ENCODE results near the gene CLIP4.
"Not testable (repeated sequence)": the region's sequence is repeated elsewhere in the genome, so short reads cannot be mapped to it uniquely, and the experiment has no call there.

CLIP4 gene

DNA sequence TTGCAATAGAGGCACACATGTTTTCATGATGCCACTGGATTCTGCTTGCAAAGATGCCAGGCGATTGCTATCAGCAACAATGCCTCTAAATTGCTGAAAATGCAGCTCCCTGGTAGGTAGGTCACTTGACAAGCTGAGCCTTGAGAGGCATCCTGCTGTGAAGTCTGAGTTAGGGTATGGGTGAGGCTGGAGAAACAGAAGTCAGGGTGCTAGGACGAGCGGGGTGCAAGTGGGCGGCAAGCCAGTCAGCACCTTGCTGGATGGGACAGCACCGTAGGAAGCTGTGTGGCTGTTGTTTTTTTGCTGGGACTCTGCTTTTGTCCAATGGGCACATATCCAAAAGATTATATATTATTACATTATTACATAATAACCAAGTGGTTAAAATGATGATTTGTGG is 10.5 kb upstream of the CLIP4 start:
- DNase-seq (ENCODE audit: low read depth in 2 of 2), result no peak

DNA sequence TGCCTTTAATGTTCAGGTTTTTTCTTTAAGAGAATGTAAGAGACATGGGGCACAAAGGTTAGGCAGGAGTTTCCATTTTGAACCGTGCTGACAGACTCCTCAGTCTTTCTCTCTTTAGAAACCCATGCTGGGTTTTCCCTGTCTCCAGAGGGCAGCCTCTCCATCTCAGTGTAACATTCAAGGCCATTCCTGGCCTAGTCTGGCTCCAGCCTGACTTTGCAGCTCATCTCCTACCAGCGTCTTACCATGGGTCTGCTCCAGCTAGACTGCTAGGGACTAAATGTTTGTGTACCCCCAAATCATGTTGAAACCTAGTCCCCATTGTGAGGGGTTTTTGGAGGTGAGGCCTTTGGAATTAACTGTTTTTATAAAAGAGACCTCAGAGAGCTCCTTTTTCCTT is 9.8 kb upstream of the CLIP4 start:
- no peak for DNase-seq (ENCODE audit: low read depth in 2 of 2)

DNA sequence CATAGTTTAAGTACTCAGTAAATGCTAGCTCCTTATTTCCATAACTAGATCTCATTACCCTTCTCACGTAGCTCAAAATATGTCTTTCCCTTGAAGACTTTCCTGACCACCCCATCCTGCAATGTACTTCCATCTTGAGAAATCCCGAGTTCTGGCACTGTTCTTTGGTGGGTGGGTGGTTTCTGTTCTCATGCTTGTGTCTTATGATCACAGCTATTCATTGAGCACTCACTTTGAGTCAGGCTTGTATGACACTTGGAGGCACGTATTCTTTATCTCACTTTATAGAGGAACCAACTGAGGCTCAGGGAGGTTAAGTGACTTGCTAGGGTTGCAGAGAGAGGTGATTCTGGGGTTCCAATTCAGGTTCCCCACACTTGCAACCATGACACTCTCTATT is 9.0 kb upstream of the CLIP4 start:
- DNase-seq (ENCODE audit: low read depth in 2 of 2), result no peak

DNA sequence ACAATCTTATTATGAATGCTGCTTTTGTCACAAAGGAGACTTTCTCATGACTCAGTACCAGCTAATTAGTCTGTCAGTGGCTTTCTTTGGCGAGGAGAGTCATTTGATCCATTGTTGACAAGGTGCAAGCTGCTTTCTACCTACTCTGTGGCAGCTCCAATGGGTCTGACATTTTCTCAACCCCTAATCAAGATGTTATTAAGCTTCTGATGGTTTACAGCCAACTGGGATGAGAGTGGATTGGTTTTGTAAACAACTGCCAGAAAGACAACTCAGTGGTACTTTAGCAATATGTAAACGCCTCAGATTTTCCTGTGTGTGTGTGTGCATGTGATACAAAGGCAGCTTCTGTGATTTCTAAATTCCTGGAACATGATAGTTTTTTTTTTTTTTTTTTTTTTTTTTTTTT is 8.2 kb upstream of the CLIP4 start:
- no peak for DNase-seq (ENCODE audit: low read depth in 2 of 2)

- not testable (repeated sequence) for DNase-seq (ENCODE audit: low read depth in 2 of 2)
These were observed 7.7 kb upstream of the CLIP4 start for GRCh38 chr2:29107547-29107946.

GRCh38 chr2:29108225-29108624 is 7.0 kb upstream of the CLIP4 start:
- no peak for DNase-seq (ENCODE audit: low read depth in 2 of 2)

- no peak for DNase-seq (ENCODE audit: low read depth in 2 of 2)
These were observed 6.0 kb upstream of the CLIP4 start for GRCh38 chr2:29109246-29109645.

DNA sequence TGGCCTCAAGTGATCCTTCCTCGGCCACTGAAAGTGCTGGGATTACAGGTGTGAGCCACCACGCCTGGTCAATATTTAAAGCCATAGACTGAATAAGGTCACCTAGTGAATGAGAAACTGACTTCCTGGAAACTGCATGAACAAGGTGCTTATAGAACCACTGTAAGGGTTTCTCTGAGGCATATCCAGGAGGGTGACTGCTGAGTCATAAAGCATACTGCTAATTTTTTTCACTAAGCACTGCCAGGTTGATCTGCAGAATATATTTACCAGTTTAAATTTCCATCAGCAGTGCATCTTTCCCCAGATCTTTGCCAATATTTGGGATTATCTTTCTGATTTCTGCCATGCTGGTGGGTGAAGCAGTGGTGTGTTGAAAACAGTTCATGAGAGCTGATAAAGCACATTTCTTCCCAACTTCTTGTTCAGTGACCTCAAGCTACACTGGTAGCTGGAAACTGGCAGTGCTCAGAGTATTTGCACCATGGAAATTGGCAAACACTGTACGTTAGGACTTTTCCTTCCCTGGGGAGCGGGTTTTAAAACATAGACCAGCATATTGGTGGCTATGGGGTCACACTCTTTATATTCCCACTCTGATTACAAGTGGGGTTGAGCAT is 4.2 kb upstream of the CLIP4 start:
- no peak for DNase-seq (ENCODE audit: low read depth in 2 of 2)

DNA sequence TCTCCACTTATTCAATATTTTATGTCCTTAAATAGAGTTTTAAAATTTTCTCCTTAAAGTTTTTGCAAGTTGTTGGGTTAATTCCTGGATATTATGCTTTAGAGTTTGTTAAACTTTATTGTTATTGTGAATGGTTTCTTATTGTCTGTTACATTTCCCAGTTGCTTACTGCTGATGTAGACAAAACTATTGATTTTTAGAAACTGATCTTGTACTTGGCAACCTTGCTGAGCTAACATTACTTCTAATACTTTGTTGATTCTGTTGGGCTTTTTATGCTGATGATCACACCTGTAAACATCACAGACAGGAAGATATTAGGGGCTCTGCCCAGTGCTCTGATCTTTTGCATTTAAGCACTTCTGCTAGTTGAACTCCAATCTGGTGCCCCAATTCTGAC is 2.8 kb upstream of the CLIP4 start:
- DNase-seq (ENCODE audit: low read depth in 2 of 2), result no peak

- no peak for DNase-seq (ENCODE audit: low read depth in 2 of 2)
These were observed 2.1 kb upstream of the CLIP4 start for GRCh38 chr2:29113027-29113686.

GRCh38 chr2:29113891-29114321 is 1.3 kb upstream of the CLIP4 start:
- no peak for DNase-seq (ENCODE audit: low read depth in 2 of 2)

DNA sequence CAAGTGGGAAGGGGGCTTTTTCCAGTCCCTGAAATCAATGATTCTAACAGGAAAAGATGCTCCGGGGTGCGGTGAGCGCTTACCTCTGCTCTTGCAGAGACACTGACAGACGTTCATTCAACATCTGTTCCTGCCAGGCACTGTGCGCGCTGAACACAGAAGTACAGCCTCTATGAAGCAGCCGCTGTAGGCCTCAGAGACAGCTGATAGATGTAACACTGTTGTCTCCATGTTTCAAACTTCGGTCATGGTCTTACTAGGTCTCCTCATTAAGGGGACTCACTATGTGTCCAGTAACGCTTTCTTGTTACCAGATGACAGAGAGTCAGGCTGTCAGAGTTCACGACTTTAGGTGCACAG is 649 bp upstream of the CLIP4 start:
- no peak for DNase-seq (ENCODE audit: low read depth in 2 of 2)

DNA sequence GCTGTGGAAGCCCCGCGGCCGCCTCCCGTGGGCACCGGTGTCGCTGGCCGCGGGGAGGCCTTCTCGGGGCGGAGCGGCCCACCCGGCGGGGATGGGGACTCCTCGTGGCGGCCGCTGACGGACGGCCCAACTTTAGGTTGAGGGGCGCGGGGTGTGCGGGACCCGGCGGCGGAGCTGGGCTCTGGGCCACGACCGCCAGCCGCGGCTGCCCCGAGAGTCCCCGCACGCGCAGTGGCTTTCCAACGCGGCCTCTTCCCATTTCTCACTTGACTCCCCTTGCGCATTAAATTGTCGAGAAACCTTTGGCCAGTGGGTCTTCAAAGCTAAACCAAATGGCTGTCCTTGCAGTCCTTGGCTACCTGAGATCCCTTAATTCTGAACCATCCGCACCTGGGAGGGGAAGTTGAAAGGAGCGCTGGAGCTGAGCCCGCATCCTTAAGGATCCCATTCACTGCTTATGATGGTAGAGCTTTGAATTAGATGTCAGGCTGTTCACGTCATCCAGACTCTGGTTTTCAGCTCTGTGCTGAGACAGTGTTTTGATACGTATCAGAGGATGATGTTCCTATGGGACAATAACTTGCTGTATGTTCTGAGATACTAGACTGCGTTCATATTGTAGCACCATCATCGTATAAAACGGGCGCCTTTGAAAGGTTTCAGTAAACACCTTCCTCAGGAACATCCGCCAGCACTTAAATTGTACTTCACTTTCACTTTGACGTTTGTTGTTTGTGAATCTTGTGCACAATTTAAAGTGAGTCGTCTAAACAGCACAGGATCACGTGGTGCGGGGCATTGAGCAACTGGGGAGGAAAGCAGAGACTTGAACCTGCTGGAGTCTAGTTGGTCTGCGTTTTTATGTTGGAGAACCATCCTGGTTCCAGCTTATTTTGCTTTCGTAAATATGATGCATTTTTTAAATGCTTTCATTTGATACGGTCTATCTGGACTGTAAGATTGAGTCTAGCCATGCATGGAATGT is 874 bp downstream of the CLIP4 start:
- peak in 1 of 2 donors; percentile 45 for DNase-seq (ENCODE audit: low read depth in 2 of 2)

DNA sequence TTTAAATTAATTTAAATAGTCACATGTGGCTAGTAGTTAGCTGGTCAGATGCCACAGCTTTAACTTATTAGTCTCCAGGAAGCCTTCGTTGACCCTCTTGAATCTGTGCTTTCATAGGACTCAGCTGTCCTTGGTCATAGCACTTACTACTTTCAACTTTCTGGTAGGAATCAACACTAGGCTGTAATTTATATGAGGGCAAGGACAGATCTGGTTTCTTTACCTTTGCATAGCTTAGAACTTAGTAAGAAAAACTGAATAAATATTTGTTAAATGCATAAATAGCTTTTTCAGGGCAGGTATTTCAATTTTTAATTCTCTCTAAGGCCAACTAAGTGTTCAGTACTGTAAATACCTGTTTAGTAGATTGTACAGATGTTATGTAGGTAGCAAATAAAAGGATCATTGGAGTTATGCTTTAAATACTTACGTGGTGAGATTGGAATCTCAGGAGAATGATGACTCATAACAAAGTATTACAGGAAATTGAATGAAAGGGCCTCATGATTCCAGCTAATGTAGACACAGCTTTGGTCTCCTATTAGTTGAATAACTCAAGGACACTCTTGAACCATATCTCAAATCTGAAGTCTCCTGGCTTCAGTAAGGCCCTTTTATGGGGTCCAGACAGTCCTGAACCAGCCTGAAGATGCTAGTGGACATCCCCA is 2.6 kb downstream of the CLIP4 start:
- DNase-seq (ENCODE audit: low read depth in 2 of 2), result no peak

GRCh38 chr2:29119211-29119610 is 4.0 kb downstream of the CLIP4 start:
- no peak for DNase-seq (ENCODE audit: low read depth in 2 of 2)

DNA sequence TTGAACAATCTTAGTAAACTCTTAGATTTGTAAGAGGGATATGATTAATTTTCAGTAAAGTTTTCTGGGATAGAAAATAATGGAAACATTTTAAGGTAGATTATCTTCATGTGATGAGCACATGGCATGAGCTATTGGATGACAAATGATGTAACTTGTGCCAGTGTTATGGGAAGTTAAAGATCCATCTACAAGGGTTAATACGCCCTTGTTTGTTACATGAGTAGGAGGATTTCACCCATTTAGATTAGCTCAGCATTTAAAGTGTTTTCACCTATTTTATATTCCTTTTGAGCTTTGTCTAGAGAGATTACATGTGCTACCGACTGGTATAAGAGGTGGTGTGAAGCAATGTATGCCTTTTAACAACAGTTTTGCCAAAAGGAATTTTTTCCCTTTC is 5.6 kb downstream of the CLIP4 start:
- no peak for DNase-seq (ENCODE audit: low read depth in 2 of 2)

- no peak for DNase-seq (ENCODE audit: low read depth in 2 of 2)
These were observed 8.6 kb downstream of the CLIP4 start for GRCh38 chr2:29123617-29124349.

- DNase-seq (ENCODE audit: low read depth in 2 of 2), result no peak
These were observed 9.3 kb downstream of the CLIP4 start for GRCh38 chr2:29124504-29124903.

DNA sequence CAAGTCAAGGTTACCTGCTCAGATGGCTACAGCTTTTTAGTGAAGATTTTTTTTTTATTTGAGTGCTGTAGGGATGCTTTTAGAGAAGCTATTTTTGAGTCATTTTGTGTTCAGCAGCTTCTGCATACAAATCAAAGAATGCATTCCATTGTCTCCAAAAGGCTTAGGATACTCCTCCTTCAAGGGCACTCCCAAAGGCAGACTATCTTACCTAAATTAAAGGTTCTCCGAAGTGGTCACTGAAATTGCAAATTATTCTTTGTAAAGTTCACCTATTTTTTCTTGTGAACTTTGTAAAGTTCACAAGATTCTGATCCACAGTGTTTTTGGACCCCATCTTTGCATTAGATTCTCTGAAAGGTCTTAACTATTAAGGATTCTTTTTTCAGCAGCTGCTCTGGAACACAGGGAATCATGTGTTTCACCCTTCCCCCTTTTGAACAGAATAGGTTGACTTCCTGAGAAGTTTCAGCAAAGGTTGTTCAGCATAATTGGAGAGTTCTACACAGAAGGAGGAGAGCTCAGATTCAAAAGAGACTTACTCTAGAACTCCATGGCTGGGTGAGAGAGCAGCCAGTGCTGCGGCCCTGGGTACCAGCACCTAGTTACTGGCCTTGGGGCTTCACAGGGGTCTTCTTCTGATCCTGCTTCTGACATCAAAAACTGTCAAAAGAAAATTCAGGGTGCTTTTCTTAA is 14.5 kb downstream of the CLIP4 start:
- DNase-seq (ENCODE audit: low read depth in 2 of 2), result no peak

GRCh38 chr2:29130295-29130694 is 15.1 kb downstream of the CLIP4 start:
- DNase-seq (ENCODE audit: low read depth in 2 of 2), result peak in 1 of 2 donors; percentile 2

DNA sequence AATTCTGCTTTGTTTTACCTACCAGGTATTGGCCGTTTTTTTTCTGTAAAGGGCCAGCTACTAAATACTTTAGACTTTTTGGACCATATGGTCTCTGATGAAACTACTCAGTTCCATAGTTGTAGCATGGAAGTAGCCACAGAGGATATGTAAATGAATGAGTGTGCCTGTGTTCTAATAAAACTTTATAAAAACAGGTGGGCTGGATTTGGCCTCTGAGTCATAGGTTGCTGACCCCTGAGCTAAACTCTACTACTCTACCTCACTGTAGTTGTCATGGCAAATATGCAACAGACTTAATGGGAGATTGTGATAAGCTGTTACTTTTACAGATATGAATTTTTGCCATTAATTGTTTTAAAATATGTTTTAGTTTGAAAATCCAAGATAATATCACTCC is 19.7 kb downstream of the CLIP4 start:
- no peak for DNase-seq (ENCODE audit: low read depth in 2 of 2)

Measured in stimulated activated CD8-positive, alpha-beta memory T cell treated with anti-CD3 and anti-CD28 coated beads, Interleukin-15, amount 100 ng/mL, for 48 hours (primary cell).